GM12878 (cell line): ENCODE measurements around the gene CD2AP. TPM values are rescaled to one million over a fixed set of nuclear protein-coding genes. Genes with fewer than 3 reads are reported as not detected.

Source experiments
- ATAC-seq: fragments of 200-7000 bp; cut with Tn5 transposase; 3 replicates; pipeline ENCODE4 v1.9.1; 2020; ENCODE audit warnings: mild to moderate bottlenecking, moderate library complexity
- BruUV-seq: library from RNA; stranded (reverse); fragments of 400-500 nt; replicated peaks from 2 replicates; lab custom pipeline; 2021; lab: Mats Ljungman, UMichigan
- CTCF ChIA-PET: fragments of 300-600 bp; sonication (Branson Sonifier 250); formaldehyde crosslinking; extraction: SDS; loops from one replicate; lab custom pipeline; 2021; ENCODE audit warnings: inconsistent platforms; lab: Yijun Ruan, JAX
- POLR2A ChIA-PET: fragments of 350-600 bp; formaldehyde crosslinking; extraction: SDS; loops from one replicate; lab custom pipeline; 2021; ENCODE audit warnings: inconsistent platforms; lab: Charles Lee
- RAD21 ChIA-PET: fragments of 300-600 bp; sonication (Branson Sonifier 250); formaldehyde crosslinking; loops from one replicate; lab custom pipeline; 2023; ENCODE audit warnings: antibody characterized with exemption; ENCODE audit not compliant: unreplicated experiment; lab: Charles Lee
- SMC1A ChIA-PET: fragments of 300-600 bp; sonication (Branson Sonifier 250); formaldehyde crosslinking; loops from one replicate; lab custom pipeline; 2023; ENCODE audit not compliant: unreplicated experiment, uncharacterized antibody; lab: Charles Lee
- DNase-seq: peaks from one replicate; pipeline ENCODE4 v3.0.0-alpha.2; 2011; ENCODE audit warnings: low read depth, low spot score
- FAIRE-seq: peaks from 3 replicates; lab custom pipeline; 2011; peaks lifted over from hg19 to GRCh38; lab: Jason Lieb, UNC
- H2AFZ ChIP-seq: 2 replicates; pipeline ENCODE4 v1.6.0; 2011; ENCODE audit warnings: low read depth, low read length, control low read depth; ENCODE audit not compliant: control insufficient read depth
- H3K27ac ChIP-seq: 2 replicates; pipeline ENCODE4 v1.5.1; 2011; ENCODE audit warnings: control low read depth; ENCODE audit not compliant: control insufficient read depth, insufficient read depth
- H3K27me3 ChIP-seq, 2 experiments: replicated peaks in 1 of 2; 2 replicates each; pipeline versions ENCODE4 v1.6.0 to v1.6.1; 2011; ENCODE audit warnings: low read length in 1 of 2; ENCODE audit not compliant: control insufficient read depth in 2 of 2, insufficient read depth in 2 of 2
- H3K36me3 ChIP-seq, 2 experiments: 2 replicates each; pipeline ENCODE4 v1.5.1; 2011; ENCODE audit warnings: low read length in 1 of 2; ENCODE audit not compliant: control insufficient read depth in 2 of 2, insufficient read depth in 2 of 2
- H3K4me1 ChIP-seq: 2 replicates; pipeline ENCODE4 v1.6.1; 2011; ENCODE audit warnings: mild to moderate bottlenecking, low read length, moderate library complexity, mixed read lengths; ENCODE audit not compliant: control insufficient read depth, insufficient read depth
- H3K4me2 ChIP-seq: 2 replicates; pipeline ENCODE4 v1.6.0; 2011; ENCODE audit warnings: control low read depth; ENCODE audit not compliant: control insufficient read depth, insufficient read depth
- H3K4me3 ChIP-seq: fragments of 200-600 bp; sonication (generic); 2 replicates; pipeline ENCODE4 v1.5.1; 2016
- H3K79me2 ChIP-seq: 2 replicates; pipeline ENCODE4 v1.6.0; 2011; ENCODE audit warnings: low read length; ENCODE audit not compliant: control insufficient read depth, insufficient read depth
- H3K9ac ChIP-seq: 2 replicates; pipeline ENCODE4 v1.8.0; 2011; ENCODE audit warnings: low read length, control low read depth, mixed read lengths; ENCODE audit not compliant: control insufficient read depth, insufficient read depth
- H3K9me3 ChIP-seq: replicated peaks from 3 replicates; pipeline ENCODE4 v1.5.1; 2011; ENCODE audit warnings: mild to moderate bottlenecking, low read length; ENCODE audit not compliant: control insufficient read depth, insufficient read depth
- H4K20me1 ChIP-seq: 2 replicates; pipeline ENCODE4 v1.6.0; 2011; ENCODE audit not compliant: control insufficient read depth, insufficient read depth
- ASH2L ChIP-seq: fragments of 300-600, 200-600 bp; sonication (generic); IDR thresholded peaks from 2 replicates; pipeline ENCODE4 v1.6.1; 2017; ENCODE audit warnings: low read depth, mild to moderate bottlenecking, borderline replicate concordance
- CHD1 ChIP-seq: IDR thresholded peaks from 2 replicates; pipeline ENCODE4 v1.6.1; 2012; ENCODE audit warnings: low read depth, low read length, improper control_type of control experiment
- EED ChIP-seq: sonication (generic); IDR thresholded peaks from 2 replicates; pipeline ENCODE4 v1.6.1; 2016; ENCODE audit warnings: antibody characterized with exemption, low read depth
- NFXL1 ChIP-seq: fragments of 450-650 bp; IDR thresholded peaks from 2 replicates; pipeline ENCODE4 v1.6.1; 2017; ENCODE audit warnings: antibody characterized with exemption, mild to moderate bottlenecking, borderline replicate concordance
- RAD51 ChIP-seq: fragments of 450-650 bp; IDR thresholded peaks from 2 replicates; pipeline ENCODE4 v1.6.1; 2016; ENCODE audit warnings: moderate library complexity, mild to moderate bottlenecking, inconsistent platforms
- REST ChIP-seq: IDR thresholded peaks from 2 replicates; pipeline ENCODE4 v1.6.1; 2012; ENCODE audit warnings: mild to moderate bottlenecking, low read depth, low read length
- SP1 ChIP-seq: IDR thresholded peaks from one replicate; pipeline ENCODE4 v1.6.1; 2011; ENCODE audit warnings: low read depth, low read length
- YY1 ChIP-seq: IDR thresholded peaks from 2 replicates; pipeline ENCODE4 v1.6.1; 2011; ENCODE audit warnings: low read depth, mild to moderate bottlenecking, low read length
- ZBTB11 ChIP-seq: fragments of 450-650 bp; formaldehyde crosslinking; IDR thresholded peaks from 2 replicates; pipeline ENCODE4 v1.5.0; 2022; ENCODE audit warnings: mild to moderate bottlenecking, missing genetic modification characterization
- ZZZ3 ChIP-seq: IDR thresholded peaks from 2 replicates; pipeline ENCODE4 v1.6.1; 2011; ENCODE audit warnings: low read depth; ENCODE audit not compliant: control insufficient read depth, insufficient read length
- WGBS: methylation state at CpG from one replicate; pipeline ENCODE4 v1.1.6; 2016; ENCODE audit warnings: low lambda C conversion rate; ENCODE audit not compliant: insufficient replicate concordance, insufficient coverage; ENCODE audit errors: missing lambda C conversion rate; 5-methylcytosine and 5-hydroxymethylcytosine counted together
- in situ Hi-C: fragments of 300-500 bp; cut with MboI; formaldehyde crosslinking; loops from 9 replicates; pipeline ENCODE4 v1.14.3; 2018; ENCODE audit warnings: mixed read lengths
- intact Hi-C: fragments of 100-400 bp; cut with micrococcal nuclease; formaldehyde crosslinking; loops from one replicate; pipeline ENCODE4 v1.14.2; 2022; ENCODE audit not compliant: unreplicated experiment
- polyA plus RNA-seq, 11 experiments: library from polyadenylated mRNA; depleted of rRNA in 4 of 11; unstranded in 6 of 11; stranded (reverse) in 5 of 11; fragments of >200 nt; fragmentation: Nextera tagmentation in 4 of 11; fragmentation: Illumina TruSeq in 1 of 11; extraction: Ambion mirVana in 4 of 11; extraction: Trizol in 1 of 11; gene quantifications; 1 replicate in 1 of 11; 2 replicates in 10 of 11; pipeline versions ENCODE4 v1.2.1 to v1.2.3, GENCODE V29; 2011 to 2016; ENCODE audit warnings: inconsistent platforms in 2 of 11, missing spikeins in 2 of 11, low read depth in 1 of 11
- total RNA-seq, 4 experiments: library from RNA; depleted of rRNA in 3 of 4; stranded (reverse); fragments of >200 nt in 3 of 4; fragmentation: Illumina TruSeq in 1 of 4; extraction: Trizol in 1 of 4; gene quantifications; 2 replicates each; pipeline versions ENCODE4 v1.2.1 to v1.2.3, GENCODE V29; 2013 to 2021

Gene CD2AP
- total and polyA plus RNA-seq, 10 of the 15 experiments (the other 5 are each of a cell fraction or from before 2014, with no cell fraction given): 5.4 to 46.6 (median 20.9) TPM

- TF ChIP-seq RAD51 (no peak), NFXL1 (no peak), CHD1 (no peak)
- TF ChIP-seq, all 136 proteins: peak for 0
These were observed 43.0 kb upstream of the CD2AP start (continued) for GRCh38 chr6:47434372-47435253.

GRCh38 chr6:47435254-47435612 lies 42.4 kb upstream of the CD2AP start:
- peaks cover 3% of the 10 kb centered on the region; the same call in 2 of the 3 replicates for H3K9me3 ChIP-seq
- H2AFZ ChIP-seq: no peak overlapping the region
- WGBS: 91% methylated on average over 2 of the region's 2 CpGs
- H3K36me3 ChIP-seq: no peaks in the 10 kb centered on the region
- no peaks in the 10 kb centered on the region for H3K27me3 ChIP-seq
- H3K4me3 ChIP-seq: no peak overlapping the region
- no peaks in the 10 kb centered on the region for H4K20me1 ChIP-seq
- POLR2A ChIA-PET: no interaction called here
- CTCF ChIA-PET: interaction anchor here (1.1 to 1.3 kb wide), 2 partner anchors 13 to 16 kb away, joined by 3 to 4 read pairs; no protein-coding TSS in a partner anchor
- SMC1A ChIA-PET: interaction anchor here (1.1 kb wide), 1 partner anchor 20 kb away, joined by 3 read pairs; no protein-coding TSS in a partner anchor
- DNase-seq (no peak), FAIRE-seq (no peak), ATAC-seq (no peak)
- RAD21 ChIA-PET: no interaction called here
- no peaks in the 10 kb centered on the region for H3K79me2 ChIP-seq
- BruUV-seq: no TSS peak
- H3K9ac ChIP-seq: no peak overlapping the region
- in situ Hi-C loops (no loop called here), intact Hi-C loops (no loop called here)
- H3K4me2 ChIP-seq: no peak overlapping the region
- peaks cover 24% of the 10 kb centered on the region for H3K4me1 ChIP-seq
- H3K27ac ChIP-seq: no peak overlapping the region
- TF ChIP-seq ZZZ3 (no peak), SP1 (no peak), ZBTB11 (CRISPR knock-in tag) (no peak), YY1 (no peak), EED (no peak), ASH2L (no peak), REST (no peak)
